ENCODE results near the gene MACROD2. TPM values are rescaled to one million over a fixed set of nuclear protein-coding genes. Genes with fewer than 3 reads are reported as not detected.
"Not testable (repeated sequence)": the region's sequence is repeated elsewhere in the genome, so short reads cannot be mapped to it uniquely, and the experiment has no call there.

MACROD2 gene
- total RNA-seq, 6 experiments from 2014 or later, result 0.05 to 0.57 (median 0.11) TPM; not detected in 1

- no peak for TF ChIP-seq CTCF (IDR thresholded peaks at IDR 0.05)
- no peak overlapping the region for H3K4me3 Mint-ChIP-seq
- H3K36me3 Mint-ChIP-seq (ENCODE audit: low read depth), result no peaks in the 10 kb centered on the region
- no peaks in the 10 kb centered on the region for H3K4me1 Mint-ChIP-seq (ENCODE audit: low read depth)
- H3K27me3 Mint-ChIP-seq (ENCODE audit: insufficient read depth), result no peaks in the 10 kb centered on the region
- H3K27ac Mint-ChIP-seq, result no peak overlapping the region
- no peak for DNase-seq
- H3K9me3 Mint-ChIP-seq, result peaks cover 7% of the 10 kb centered on the region
Measured at GRCh38 chr20:15805154-15805553, 1809.8 kb downstream of the MACROD2 start.

GRCh38 chr20:15806105-15806504 lies 1810.8 kb downstream of the MACROD2 start:
- DNase-seq, result no peak
- H3K36me3 Mint-ChIP-seq (ENCODE audit: low read depth), result no peaks in the 10 kb centered on the region
- H3K9me3 Mint-ChIP-seq, result peaks cover 7% of the 10 kb centered on the region
- no peak overlapping the region for H3K4me3 Mint-ChIP-seq
- no peak for TF ChIP-seq CTCF (IDR thresholded peaks at IDR 0.05)
- no peaks in the 10 kb centered on the region for H3K4me1 Mint-ChIP-seq (ENCODE audit: low read depth)
- H3K27ac Mint-ChIP-seq, result no peak overlapping the region
- no peaks in the 10 kb centered on the region for H3K27me3 Mint-ChIP-seq (ENCODE audit: insufficient read depth)

GRCh38 chr20:15807271-15807670 lies 1812.0 kb downstream of the MACROD2 start:
- Mint-ChIP-seq H3K4me3 (no peak overlapping the region), H3K9me3 (peaks cover 3% of the 10 kb centered on the region), H3K36me3 (ENCODE audit: low read depth) (no peaks in the 10 kb centered on the region), H3K27ac (no peak overlapping the region), H3K4me1 (ENCODE audit: low read depth) (no peaks in the 10 kb centered on the region), H3K27me3 (ENCODE audit: insufficient read depth) (no peaks in the 10 kb centered on the region)
- no peak for DNase-seq
- TF ChIP-seq CTCF (IDR thresholded peaks at IDR 0.05), result no peak

GRCh38 chr20:15807771-15808170 lies 1812.5 kb downstream of the MACROD2 start:
- H3K27ac Mint-ChIP-seq; H3K27me3 Mint-ChIP-seq (ENCODE audit: insufficient read depth); H3K4me3 Mint-ChIP-seq; H3K36me3 Mint-ChIP-seq (ENCODE audit: low read depth); H3K9me3 Mint-ChIP-seq; H3K4me1 Mint-ChIP-seq (ENCODE audit: low read depth); DNase-seq: not testable (repeated sequence)

GRCh38 chr20:15811951-15812350 lies 1816.6 kb downstream of the MACROD2 start:
- no peaks in the 10 kb centered on the region for H3K36me3 Mint-ChIP-seq (ENCODE audit: low read depth)
- H3K27ac Mint-ChIP-seq, result no peak overlapping the region
- no peaks in the 10 kb centered on the region for H3K27me3 Mint-ChIP-seq (ENCODE audit: insufficient read depth)
- TF ChIP-seq CTCF (IDR thresholded peaks at IDR 0.05), result no peak
- no peaks in the 10 kb centered on the region; the same call in 1 of the 2 replicates for H3K4me1 Mint-ChIP-seq (ENCODE audit: low read depth)
- no peak overlapping the region for H3K4me3 Mint-ChIP-seq
- peaks cover 4% of the 10 kb centered on the region for H3K9me3 Mint-ChIP-seq
- DNase-seq, result no peak

- H3K27me3 Mint-ChIP-seq (ENCODE audit: insufficient read depth), result no peaks in the 10 kb centered on the region
- no peak for TF ChIP-seq CTCF (IDR thresholded peaks at IDR 0.05)
- no peaks in the 10 kb centered on the region for H3K36me3 Mint-ChIP-seq (ENCODE audit: low read depth)
- H3K4me1 Mint-ChIP-seq (ENCODE audit: low read depth), result no peaks in the 10 kb centered on the region; the same call in 1 of the 2 replicates
- no peak for DNase-seq
- no peak overlapping the region for H3K4me3 Mint-ChIP-seq
- H3K27ac Mint-ChIP-seq, result no peak overlapping the region
- peaks cover 9% of the 10 kb centered on the region for H3K9me3 Mint-ChIP-seq
Measured at GRCh38 chr20:15812696-15813095, 1817.4 kb downstream of the MACROD2 start.
